Gastroesophageal sphincter (tissue), 4 donors: Measurements from ENCODE around the gene TXLNB. TPM values are rescaled to one million over a fixed set of nuclear protein-coding genes. Genes with fewer than 3 reads are reported as not detected.
"Not testable (repeated sequence)": the region's sequence is repeated elsewhere in the genome, so short reads cannot be mapped to it uniquely, and the experiment has no call there.

Experiments used
- ATAC-seq: fragments of 150-250 bp; one replicate; pipeline ENCODE4 v1.9.1; 2016; ENCODE audit warnings: mild to moderate bottlenecking, moderate library complexity
- H3K27ac ChIP-seq, 4 donors: fragments of 200-600 bp; sonication (generic) in 3 of 4; 1 replicate in 3 of 4; 2 replicates in 1 of 4; pipeline ENCODE4 v1.5.1; 2016 to 2019
- H3K27me3 ChIP-seq: fragments of 200-600 bp; sonication (generic); one replicate; pipeline ENCODE4 v1.5.1; 2019
- H3K36me3 ChIP-seq, 2 donors: fragments of 200-600 bp; sonication (generic); one replicate each; pipeline ENCODE4 v1.5.1; 2019; ENCODE audit warnings: control low read depth in 1 of 2
- H3K4me1 ChIP-seq, 3 donors: fragments of 200-600 bp; sonication (generic); 1 replicate in 2 of 3; 2 replicates in 1 of 3; pipeline ENCODE4 v1.5.1; 2016 to 2019; ENCODE audit warnings: control low read depth in 2 of 3
- H3K4me3 ChIP-seq, 2 donors: fragments of 200-600 bp; sonication (generic); one replicate each; pipeline ENCODE4 v1.5.1; 2019; ENCODE audit warnings: mild to moderate bottlenecking in 1 of 2, moderate library complexity in 1 of 2
- H3K9me3 ChIP-seq, 3 donors: fragments of 200-600 bp; sonication (generic); one replicate each; pipeline ENCODE4 v1.5.1; 2017 to 2019; ENCODE audit warnings: control low read depth in 2 of 3
- CTCF ChIP-seq, 4 experiments: fragments of 200-600 bp in 2 of 4; fragments of 450-650 bp in 2 of 4; sonication (generic) in 1 of 4; IDR thresholded peaks; one replicate each; pipeline ENCODE4 v1.5.1; 2017 to 2019; ENCODE audit warnings: antibody characterized with exemption in 4 of 4, mild to moderate bottlenecking in 2 of 4, moderate library complexity in 2 of 4
- EP300 ChIP-seq: sonication (generic); formaldehyde crosslinking; IDR thresholded peaks from one replicate; pipeline ENCODE4 v1.6.1; 2017; ENCODE audit warnings: antibody characterized with exemption, mild to moderate bottlenecking
- POLR2A ChIP-seq, 2 donors: fragments of 450-650 bp; IDR thresholded peaks; one replicate each; pipeline ENCODE4 v1.6.1; 2017; ENCODE audit warnings: antibody characterized with exemption in 2 of 2, mild to moderate bottlenecking in 2 of 2, moderate library complexity in 1 of 2
- POLR2AphosphoS5 ChIP-seq: sonication (generic); formaldehyde crosslinking; IDR thresholded peaks from one replicate; pipeline ENCODE4 v1.6.1; 2017; ENCODE audit warnings: antibody characterized with exemption
- WGBS, 2 donors: methylation state at CpG; one replicate each; pipeline ENCODE4 v1.1.5; 2018; ENCODE audit warnings: low coverage in 1 of 2; 5-methylcytosine and 5-hydroxymethylcytosine counted together
- total RNA-seq, 4 donors: library from RNA; depleted of rRNA; stranded (reverse); fragments of >200 nt; gene quantifications; one replicate each; pipeline ENCODE4 v1.1.0, GENCODE V29; 2016

The TXLNB gene
- total RNA-seq, 4 donors from 2014 or later: 0.67 to 5.4 (median 2.6) TPM

GRCh38 chr6:139235661-139236060 is 56.1 kb downstream of the TXLNB start:
- peaks cover 3 to 20% (median 4%) of the 10 kb centered on the region in 3 donors for H3K4me1 ChIP-seq
- H3K36me3 ChIP-seq: no peaks in the 10 kb centered on the region
- no peak for ATAC-seq
- H3K27ac ChIP-seq: no peak overlapping the region
- TF ChIP-seq POLR2A (IDR thresholded peaks at IDR 0.05) (no peak), EP300 (no peak), POLR2AphosphoS5 (no peak), CTCF (IDR thresholded peaks at IDR 0.05) (no peak)
- no peak overlapping the region for H3K4me3 ChIP-seq
- H3K27me3 ChIP-seq: no peaks in the 10 kb centered on the region
- WGBS, 2 donors: 85 to 92% methylated on average over 5 to 12 of the region's 12 CpGs
- peaks cover 0 to 5% (median 0%) of the 10 kb centered on the region in 3 donors for H3K9me3 ChIP-seq

GRCh38 chr6:139234193-139234592 is 57.6 kb downstream of the TXLNB start:
- H3K27me3 ChIP-seq, H3K27ac ChIP-seq, H3K4me3 ChIP-seq, H3K9me3 ChIP-seq, H3K36me3 ChIP-seq, H3K4me1 ChIP-seq, ATAC-seq: not testable (repeated sequence)
- WGBS, 2 donors: 100% methylated on average over 2 of the region's 2 CpGs; no CpG with 5 or more reads in 1 of the 2 donors

- H3K27me3 ChIP-seq: no peaks in the 10 kb centered on the region
- H3K9me3 ChIP-seq: peaks cover 0 to 5% (median 0%) of the 10 kb centered on the region in 3 donors
- no peaks in the 10 kb centered on the region for H3K36me3 ChIP-seq
- whole genome bisulfite sequencing, 2 donors: 38 to 100% methylated on average over 1 to 2 of the region's 2 CpGs
- no peaks in the 10 kb centered on the region for H3K4me1 ChIP-seq
- ATAC-seq: no peak
- no peak overlapping the region for H3K27ac ChIP-seq
- TF ChIP-seq EP300: no peak
- no peak for TF ChIP-seq POLR2AphosphoS5
- TF ChIP-seq CTCF (IDR thresholded peaks at IDR 0.05): no peak
- TF ChIP-seq POLR2A (IDR thresholded peaks at IDR 0.05): no peak
- H3K4me3 ChIP-seq: no peak overlapping the region
Observed at GRCh38 chr6:139231206-139231605, 60.6 kb downstream of the TXLNB start.

GRCh38 chr6:139230391-139230840 is 61.4 kb downstream of the TXLNB start:
- no peaks in the 10 kb centered on the region for H3K4me1 ChIP-seq
- H3K27ac ChIP-seq: no peak overlapping the region
- H3K9me3 ChIP-seq: peaks cover 0 to 5% (median 0%) of the 10 kb centered on the region in 3 donors
- no peaks in the 10 kb centered on the region for H3K36me3 ChIP-seq
- WGBS, 2 donors: 42 to 48% methylated on average over 3 of the region's 3 CpGs
- H3K27me3 ChIP-seq: no peaks in the 10 kb centered on the region
- ATAC-seq: no peak
- no peak overlapping the region for H3K4me3 ChIP-seq
- TF ChIP-seq CTCF (IDR thresholded peaks at IDR 0.05): no peak
- TF ChIP-seq POLR2AphosphoS5: no peak
- no peak for TF ChIP-seq POLR2A (IDR thresholded peaks at IDR 0.05)
- no peak for TF ChIP-seq EP300

- H3K4me1 ChIP-seq, H3K36me3 ChIP-seq, H3K4me3 ChIP-seq, H3K9me3 ChIP-seq, ATAC-seq, H3K27ac ChIP-seq, H3K27me3 ChIP-seq: not testable (repeated sequence)
- WGBS, 2 donors: 94 to 96% methylated on average over 3 of the region's 3 CpGs
Observed at GRCh38 chr6:139228387-139228786, 63.4 kb downstream of the TXLNB start.

GRCh38 chr6:139219746-139220145 is 72.1 kb downstream of the TXLNB start:
- no peak for TF ChIP-seq CTCF (IDR thresholded peaks at IDR 0.05)
- TF ChIP-seq EP300: no peak
- TF ChIP-seq POLR2A (IDR thresholded peaks at IDR 0.05): no peak
- TF ChIP-seq POLR2AphosphoS5: no peak
- peaks cover 0 to 10% (median 2%) of the 10 kb centered on the region in 3 donors for H3K4me1 ChIP-seq
- H3K9me3 ChIP-seq: no peaks in the 10 kb centered on the region
- H3K36me3 ChIP-seq: no peaks in the 10 kb centered on the region
- H3K27me3 ChIP-seq: no peaks in the 10 kb centered on the region
- H3K4me3 ChIP-seq: no peak overlapping the region
- WGBS, 2 donors: 90 to 100% methylated on average over 1 to 2 of the region's 2 CpGs
- no peak for ATAC-seq
- peak overlapping the region in 3 of 4 donors; percentile 27 to 54 (median 44) for H3K27ac ChIP-seq
